ENCODE measurements around the gene CAMSAP2.
"Not testable (repeated sequence)": the region's sequence is repeated elsewhere in the genome, so short reads cannot be mapped to it uniquely, and the experiment has no call there.

CAMSAP2 gene

DNA sequence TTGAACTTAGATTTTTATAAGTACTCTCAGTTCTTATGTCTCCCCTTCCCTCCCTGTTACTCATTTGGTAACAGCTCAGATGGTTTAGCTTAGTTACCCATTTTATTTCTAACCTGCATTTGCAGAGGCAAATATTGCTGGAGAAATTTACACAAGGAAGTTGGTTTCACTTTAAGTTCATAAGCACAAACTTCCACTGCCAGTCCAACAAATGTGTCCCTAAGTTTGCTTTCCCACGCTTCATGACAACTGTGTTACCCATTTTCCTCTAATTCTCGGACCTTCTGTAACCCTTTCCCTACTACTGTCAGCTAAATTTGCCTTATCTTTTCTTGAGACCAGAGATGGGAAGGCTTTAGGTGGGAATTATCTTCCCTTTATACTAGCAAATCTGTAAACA is 70.2 kb downstream of the CAMSAP2 start:
- Histone ChIP-seq H3K9ac (ENCODE audit: low read length) (no peak overlapping the region), H2AFZ (ENCODE audit: low read depth, low read length, severe bottlenecking) (no peak overlapping the region), H3K9me2 (replicated peaks; ENCODE audit: insufficient read depth, low read length) (no peaks in the 10 kb centered on the region), H3K36me3 (ENCODE audit: low read length) (no peaks in the 10 kb centered on the region), H3K27ac (ENCODE audit: low read depth, low read length) (no peak overlapping the region), H3F3A (ENCODE audit: insufficient read depth) (no peaks in the 10 kb centered on the region), H3K9me3 (ENCODE audit: insufficient read depth, low read length) (no peaks in the 10 kb centered on the region), H3K79me2 (ENCODE audit: insufficient read depth, low read length) (no peaks in the 10 kb centered on the region), H3K27me3 (ENCODE audit: low read length) (no peaks in the 10 kb centered on the region), H3K4me3 (ENCODE audit: insufficient read depth, low read length, poor library complexity, severe bottlenecking) (no peak overlapping the region), H4K20me1 (ENCODE audit: low read depth, low read length) (no peaks in the 10 kb centered on the region), H3K4me2 (ENCODE audit: low read depth, low read length, poor library complexity, severe bottlenecking) (no peak overlapping the region)
- no peak for TF ChIP-seq EZH2phosphoT487 (conservative IDR thresholded peaks at IDR 0.05; ENCODE audit: low read length)
- TF ChIP-seq, protein P1, sequence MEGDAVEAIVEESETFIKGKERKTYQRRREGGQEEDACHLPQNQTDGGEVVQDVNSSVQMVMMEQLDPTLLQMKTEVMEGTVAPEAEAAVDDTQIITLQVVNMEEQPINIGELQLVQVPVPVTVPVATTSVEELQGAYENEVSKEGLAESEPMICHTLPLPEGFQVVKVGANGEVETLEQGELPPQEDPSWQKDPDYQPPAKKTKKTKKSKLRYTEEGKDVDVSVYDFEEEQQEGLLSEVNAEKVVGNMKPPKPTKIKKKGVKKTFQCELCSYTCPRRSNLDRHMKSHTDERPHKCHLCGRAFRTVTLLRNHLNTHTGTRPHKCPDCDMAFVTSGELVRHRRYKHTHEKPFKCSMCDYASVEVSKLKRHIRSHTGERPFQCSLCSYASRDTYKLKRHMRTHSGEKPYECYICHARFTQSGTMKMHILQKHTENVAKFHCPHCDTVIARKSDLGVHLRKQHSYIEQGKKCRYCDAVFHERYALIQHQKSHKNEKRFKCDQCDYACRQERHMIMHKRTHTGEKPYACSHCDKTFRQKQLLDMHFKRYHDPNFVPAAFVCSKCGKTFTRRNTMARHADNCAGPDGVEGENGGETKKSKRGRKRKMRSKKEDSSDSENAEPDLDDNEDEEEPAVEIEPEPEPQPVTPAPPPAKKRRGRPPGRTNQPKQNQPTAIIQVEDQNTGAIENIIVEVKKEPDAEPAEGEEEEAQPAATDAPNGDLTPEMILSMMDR (IDR thresholded peaks at IDR 0.05; ENCODE audit: insufficient read depth, low read length, poor library complexity, severe bottlenecking) = no peak

DNA sequence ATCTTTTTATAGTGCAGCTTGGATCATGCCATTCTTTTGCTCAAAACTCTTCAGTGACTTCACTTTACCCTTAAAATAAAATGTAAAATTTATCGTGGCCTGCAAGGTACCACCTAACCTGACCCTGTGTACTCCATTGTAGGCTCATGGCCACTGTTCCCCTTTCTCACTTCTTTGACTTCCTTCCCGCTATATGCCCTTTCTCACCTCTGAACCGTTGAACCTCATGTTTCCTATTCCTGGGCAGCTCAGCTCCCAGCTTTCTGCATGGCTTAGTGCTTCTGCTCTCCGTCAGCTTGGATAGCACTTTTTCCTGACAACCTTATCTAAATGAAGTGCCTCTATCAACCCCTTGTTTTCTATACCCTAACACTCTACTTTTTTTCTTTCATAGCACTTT is 73.0 kb downstream of the CAMSAP2 start:
- H3K9me2 ChIP-seq (replicated peaks; ENCODE audit: insufficient read depth, low read length) = no peaks in the 10 kb centered on the region
- no peak overlapping the region for H2AFZ ChIP-seq (ENCODE audit: low read depth, low read length, severe bottlenecking)
- no peak overlapping the region for H3K27ac ChIP-seq (ENCODE audit: low read depth, low read length)
- no peaks in the 10 kb centered on the region for H4K20me1 ChIP-seq (ENCODE audit: low read depth, low read length)
- no peak for TF ChIP-seq EZH2phosphoT487 (conservative IDR thresholded peaks at IDR 0.05; ENCODE audit: low read length)
- TF ChIP-seq, protein P1 (IDR thresholded peaks at IDR 0.05; ENCODE audit: insufficient read depth, low read length, poor library complexity, severe bottlenecking) = no peak
- no peak overlapping the region for H3K4me2 ChIP-seq (ENCODE audit: low read depth, low read length, poor library complexity, severe bottlenecking)
- H3K9ac ChIP-seq (ENCODE audit: low read length) = no peak overlapping the region
- no peaks in the 10 kb centered on the region for H3K27me3 ChIP-seq (ENCODE audit: low read length)
- H3K4me3 ChIP-seq (ENCODE audit: insufficient read depth, low read length, poor library complexity, severe bottlenecking) = no peak overlapping the region
- no peaks in the 10 kb centered on the region for H3K36me3 ChIP-seq (ENCODE audit: low read length)
- no peaks in the 10 kb centered on the region for H3K9me3 ChIP-seq (ENCODE audit: insufficient read depth, low read length)
- H3K79me2 ChIP-seq (ENCODE audit: insufficient read depth, low read length) = no peaks in the 10 kb centered on the region
- H3F3A ChIP-seq (ENCODE audit: insufficient read depth) = no peaks in the 10 kb centered on the region

DNA sequence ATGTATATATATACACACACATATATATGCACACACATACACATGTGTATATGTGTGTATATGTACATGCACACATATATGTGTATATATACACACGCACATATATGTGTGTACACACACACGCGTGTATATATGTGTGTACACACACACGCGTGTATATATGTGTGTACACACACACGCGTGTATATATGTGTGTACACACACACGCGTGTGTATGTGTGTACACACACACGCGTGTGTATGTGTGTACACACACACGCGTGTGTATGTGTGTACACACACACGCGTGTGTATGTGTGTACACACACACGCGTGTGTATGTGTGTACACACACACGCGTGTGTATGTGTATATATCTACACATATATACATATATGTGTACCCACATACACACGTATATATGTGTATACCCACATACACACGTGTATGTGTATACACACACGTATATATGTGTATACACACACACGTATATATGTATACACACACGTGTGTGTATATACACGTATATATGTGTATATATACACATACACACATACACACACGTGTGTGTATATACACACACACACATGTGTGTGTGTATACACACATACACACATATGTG is 78.0 kb downstream of the CAMSAP2 start:
- H3K79me2 ChIP-seq (ENCODE audit: insufficient read depth, low read length); H3K4me3 ChIP-seq (ENCODE audit: insufficient read depth, low read length, poor library complexity, severe bottlenecking); H4K20me1 ChIP-seq (ENCODE audit: low read depth, low read length); H3K36me3 ChIP-seq (ENCODE audit: low read length); H3K9me3 ChIP-seq (ENCODE audit: insufficient read depth, low read length); H3K27ac ChIP-seq (ENCODE audit: low read depth, low read length); H3F3A ChIP-seq (ENCODE audit: insufficient read depth); H3K27me3 ChIP-seq (ENCODE audit: low read length); H3K9ac ChIP-seq (ENCODE audit: low read length); H3K9me2 ChIP-seq (replicated peaks; ENCODE audit: insufficient read depth, low read length); H2AFZ ChIP-seq (ENCODE audit: low read depth, low read length, severe bottlenecking); H3K4me2 ChIP-seq (ENCODE audit: low read depth, low read length, poor library complexity, severe bottlenecking): not testable (repeated sequence)

DNA sequence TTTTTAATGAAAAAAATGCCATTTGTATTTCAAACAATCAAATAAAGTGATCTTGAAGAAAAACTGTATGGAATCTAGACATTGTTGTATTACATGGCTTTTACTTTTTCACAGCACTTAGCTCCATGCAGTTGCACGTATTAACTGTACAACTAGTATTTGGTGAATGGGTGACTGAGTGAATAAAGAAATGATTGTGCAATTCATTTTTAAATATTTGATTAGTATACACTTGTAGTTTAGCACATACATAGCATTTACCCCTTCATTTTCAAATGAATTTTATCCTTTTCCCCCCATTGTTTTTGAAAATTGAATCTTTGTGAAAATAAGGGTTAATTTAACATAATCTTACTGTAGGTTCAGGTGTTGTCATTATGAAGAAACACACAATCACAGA is 79.6 kb downstream of the CAMSAP2 start:
- Histone ChIP-seq H4K20me1 (ENCODE audit: low read depth, low read length) (no peaks in the 10 kb centered on the region), H3K9ac (ENCODE audit: low read length) (no peak overlapping the region), H3K27ac (ENCODE audit: low read depth, low read length) (no peak overlapping the region), H3K4me3 (ENCODE audit: insufficient read depth, low read length, poor library complexity, severe bottlenecking) (no peak overlapping the region), H3K9me2 (replicated peaks; ENCODE audit: insufficient read depth, low read length) (no peaks in the 10 kb centered on the region), H3K36me3 (ENCODE audit: low read length) (no peaks in the 10 kb centered on the region), H3K4me2 (ENCODE audit: low read depth, low read length, poor library complexity, severe bottlenecking) (no peak overlapping the region), H3F3A (ENCODE audit: insufficient read depth) (no peaks in the 10 kb centered on the region), H3K79me2 (ENCODE audit: insufficient read depth, low read length) (no peaks in the 10 kb centered on the region), H3K9me3 (ENCODE audit: insufficient read depth, low read length) (no peaks in the 10 kb centered on the region), H2AFZ (ENCODE audit: low read depth, low read length, severe bottlenecking) (no peak overlapping the region), H3K27me3 (ENCODE audit: low read length) (no peaks in the 10 kb centered on the region)
- no peak for TF ChIP-seq EZH2phosphoT487 (conservative IDR thresholded peaks at IDR 0.05; ENCODE audit: low read length)
- TF ChIP-seq, protein P1 (IDR thresholded peaks at IDR 0.05; ENCODE audit: insufficient read depth, low read length, poor library complexity, severe bottlenecking) = no peak

Measured in SU-DHL-6 (cell line).